ENCODE results near the gene TMEM131L.

TMEM131L gene

GRCh38 chr4:153439831-153440230 lies 26.3 kb upstream of the TMEM131L start:
- Histone ChIP-seq H3K9me3 (ENCODE audit: low read length) (no peaks in the 10 kb centered on the region), H3K9me2 (ENCODE audit: low read depth, low read length) (no peaks in the 10 kb centered on the region), H4K20me1 (ENCODE audit: insufficient read depth, low read length) (no peaks in the 10 kb centered on the region), H3K79me2 (ENCODE audit: insufficient read depth, low read length) (no peaks in the 10 kb centered on the region), H3K27me3 (ENCODE audit: insufficient read depth, low read length) (no peaks in the 10 kb centered on the region), H3K4me1 (ENCODE audit: insufficient read depth, low read length, severe bottlenecking) (peaks cover 86% of the 10 kb centered on the region), H3K4me2 (ENCODE audit: low read length) (peak overlapping the region; percentile 97), H3K4me3 (ENCODE audit: low read depth, low read length, poor library complexity, severe bottlenecking) (peak overlapping the region; percentile 63), H3K9ac (ENCODE audit: low read length) (peak overlapping the region; percentile 91), H2AFZ (ENCODE audit: low read length) (no peak overlapping the region), H3K36me3 (ENCODE audit: insufficient read depth, low read length) (no peaks in the 10 kb centered on the region), H3F3A (ENCODE audit: insufficient read depth, low read length) (peaks cover 10% of the 10 kb centered on the region; the same call in 1 of the 2 replicates), H3K27ac (ENCODE audit: low read depth, low read length, poor library complexity, severe bottlenecking) (peak overlapping the region; percentile 99)
- TF ChIP-seq CTCF (IDR thresholded peaks at IDR 0.05; ENCODE audit: low read length): no peak
- no peak for TF ChIP-seq EZH2 (IDR thresholded peaks at IDR 0.05; ENCODE audit: borderline replicate concordance, low read length)

- H3K27ac ChIP-seq (ENCODE audit: low read depth, low read length, poor library complexity, severe bottlenecking): peak overlapping the region; percentile 99
- H2AFZ ChIP-seq (ENCODE audit: low read length): no peak overlapping the region
- no peaks in the 10 kb centered on the region for H4K20me1 ChIP-seq (ENCODE audit: insufficient read depth, low read length)
- no peaks in the 10 kb centered on the region for H3K79me2 ChIP-seq (ENCODE audit: insufficient read depth, low read length)
- peaks cover 10% of the 10 kb centered on the region; the same call in 1 of the 2 replicates for H3F3A ChIP-seq (ENCODE audit: insufficient read depth, low read length)
- H3K4me2 ChIP-seq (ENCODE audit: low read length): peak overlapping the region; percentile 97
- H3K4me1 ChIP-seq (ENCODE audit: insufficient read depth, low read length, severe bottlenecking): peaks cover 80% of the 10 kb centered on the region
- H3K27me3 ChIP-seq (ENCODE audit: insufficient read depth, low read length): no peaks in the 10 kb centered on the region
- peak overlapping the region; percentile 91 for H3K9ac ChIP-seq (ENCODE audit: low read length)
- no peaks in the 10 kb centered on the region for H3K36me3 ChIP-seq (ENCODE audit: insufficient read depth, low read length)
- TF ChIP-seq CTCF (IDR thresholded peaks at IDR 0.05; ENCODE audit: low read length) (no peak), EZH2 (IDR thresholded peaks at IDR 0.05; ENCODE audit: borderline replicate concordance, low read length) (no peak)
- H3K9me3 ChIP-seq (ENCODE audit: low read length): no peaks in the 10 kb centered on the region
- H3K4me3 ChIP-seq (ENCODE audit: low read depth, low read length, poor library complexity, severe bottlenecking): peak overlapping the region; percentile 63
- H3K9me2 ChIP-seq (ENCODE audit: low read depth, low read length): no peaks in the 10 kb centered on the region
Observed at GRCh38 chr4:153440475-153440874, 25.7 kb upstream of the TMEM131L start.

GRCh38 chr4:153447175-153447905 lies 18.8 kb upstream of the TMEM131L start:
- H3K36me3 ChIP-seq (ENCODE audit: insufficient read depth, low read length): no peaks in the 10 kb centered on the region
- peaks cover 40% of the 10 kb centered on the region for H3K4me1 ChIP-seq (ENCODE audit: insufficient read depth, low read length, severe bottlenecking)
- no peak overlapping the region for H2AFZ ChIP-seq (ENCODE audit: low read length)
- no peak overlapping the region for H3K4me2 ChIP-seq (ENCODE audit: low read length)
- H3K9me2 ChIP-seq (ENCODE audit: low read depth, low read length): no peaks in the 10 kb centered on the region
- H4K20me1 ChIP-seq (ENCODE audit: insufficient read depth, low read length): no peaks in the 10 kb centered on the region
- no peaks in the 10 kb centered on the region for H3K9me3 ChIP-seq (ENCODE audit: low read length)
- no peak for TF ChIP-seq EZH2 (IDR thresholded peaks at IDR 0.05; ENCODE audit: borderline replicate concordance, low read length)
- no peaks in the 10 kb centered on the region for H3K79me2 ChIP-seq (ENCODE audit: insufficient read depth, low read length)
- H3F3A ChIP-seq (ENCODE audit: insufficient read depth, low read length): no peaks in the 10 kb centered on the region
- H3K9ac ChIP-seq (ENCODE audit: low read length): no peak overlapping the region
- H3K27ac ChIP-seq (ENCODE audit: low read depth, low read length, poor library complexity, severe bottlenecking): no peak overlapping the region
- H3K27me3 ChIP-seq (ENCODE audit: insufficient read depth, low read length): no peaks in the 10 kb centered on the region
- H3K4me3 ChIP-seq (ENCODE audit: low read depth, low read length, poor library complexity, severe bottlenecking): no peak overlapping the region

All from OCI-LY1 (cell line).